Activated CD4-positive, alpha-beta memory T cell treated with anti-CD3 and anti-CD28 coated beads, Interleukin-2, amount 10 ng/mL, durations not matched to agents 7 days and 5 days (primary cell): ENCODE results near the gene UBA3. TPM values are rescaled to one million over a fixed set of nuclear protein-coding genes. Genes with fewer than 3 reads are reported as not detected.

Experiments used
- CTCF ChIA-PET: fragments of 350-600 bp; sonication (Branson Sonifier 250); formaldehyde crosslinking; loops from one replicate; lab custom pipeline; 2021; ENCODE audit warnings: antibody characterized with exemption, inconsistent platforms; lab: Charles Lee
- POLR2A ChIA-PET: fragments of 350-600 bp; sonication (Branson Sonifier 250); formaldehyde crosslinking; loops from one replicate; lab custom pipeline; 2021; ENCODE audit warnings: antibody characterized with exemption; lab: Charles Lee
- DNase-seq: peaks from one replicate; pipeline ENCODE4 v3.0.0-alpha.2; 2020
- H3K27ac Mint-ChIP-seq: one replicate; pipeline ENCODE4 v1.8.0; 2021; ENCODE audit warnings: mild to moderate bottlenecking, mixed read lengths
- H3K27me3 Mint-ChIP-seq: one replicate; pipeline ENCODE4 v1.8.0; 2021; ENCODE audit warnings: mixed read lengths
- H3K36me3 Mint-ChIP-seq: one replicate; pipeline ENCODE4 v1.8.0; 2021; ENCODE audit warnings: low read depth, mixed read lengths
- H3K4me1 Mint-ChIP-seq: one replicate; pipeline ENCODE4 v1.8.0; 2021; ENCODE audit warnings: mixed read lengths
- H3K4me3 Mint-ChIP-seq: one replicate; pipeline ENCODE4 v1.8.0; 2021; ENCODE audit warnings: mild to moderate bottlenecking, mixed read lengths
- H3K9me3 Mint-ChIP-seq: one replicate; pipeline ENCODE4 v1.8.0; 2021; ENCODE audit warnings: mixed read lengths
- total RNA-seq, 2 experiments: library from RNA; stranded (reverse); gene quantifications; one replicate each; pipeline ENCODE4 v1.2.3, GENCODE V29; 2021

UBA3 gene
- total RNA-seq, 2 experiments from 2014 or later: 93.1 to 96.9 TPM

DNA sequence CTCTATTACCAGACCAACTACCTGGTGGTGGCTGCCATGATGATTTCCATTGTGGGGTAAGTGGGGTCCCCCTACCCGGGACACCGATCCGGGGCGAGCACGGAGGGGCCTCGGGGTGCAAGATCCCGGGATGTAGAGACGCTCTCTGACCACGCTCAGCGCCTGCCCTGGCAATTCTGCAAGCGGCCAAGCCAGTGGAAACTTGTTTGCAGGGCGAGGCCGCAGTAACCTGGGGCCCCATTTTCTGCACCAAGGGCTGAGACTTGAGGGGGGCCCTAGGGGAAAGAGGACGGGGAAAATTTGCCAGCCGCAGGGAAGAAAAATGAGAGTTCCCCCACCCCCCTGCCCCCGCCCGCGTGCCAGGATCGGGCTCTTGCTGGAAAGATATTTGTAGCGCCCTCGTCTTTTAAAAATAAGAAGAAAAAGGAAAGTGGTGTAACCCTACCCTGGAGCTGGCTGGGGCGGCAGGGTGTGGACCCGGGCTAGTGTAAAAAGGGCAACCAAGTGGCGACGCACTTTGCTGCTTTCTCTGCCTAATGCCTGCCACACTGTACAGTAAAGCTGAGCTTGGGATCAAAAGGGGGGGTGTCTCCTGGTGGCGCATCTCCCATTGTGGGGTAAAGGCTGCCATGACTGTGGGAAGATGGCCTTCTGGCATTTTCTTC, 5.1 kb upstream of the UBA3 start:
- Mint-ChIP-seq H3K36me3 (peaks cover 45% of the 10 kb centered on the region), H3K27ac (peak overlapping the region; percentile 98), H3K27me3 (no peaks in the 10 kb centered on the region), H3K9me3 (no peaks in the 10 kb centered on the region), H3K4me1 (peaks cover 67% of the 10 kb centered on the region), H3K4me3 (peak overlapping the region; percentile 91)
- peak; percentile 37 for DNase-seq
- POLR2A ChIA-PET: interaction anchor here (0.8 to 18.0 kb wide), 15 partner anchors 7 to 1430 kb away, joined by 3 to 305 read pairs (median 5); partner anchors contain the start of genes EOGT and TMF1
- CTCF ChIA-PET: interaction anchor here (0.7 to 3.4 kb wide), 7 partner anchors 9 to 71 kb away, joined by 3 to 17 read pairs (median 8); partner anchors contain the start of genes EOGT and TMF1

DNA sequence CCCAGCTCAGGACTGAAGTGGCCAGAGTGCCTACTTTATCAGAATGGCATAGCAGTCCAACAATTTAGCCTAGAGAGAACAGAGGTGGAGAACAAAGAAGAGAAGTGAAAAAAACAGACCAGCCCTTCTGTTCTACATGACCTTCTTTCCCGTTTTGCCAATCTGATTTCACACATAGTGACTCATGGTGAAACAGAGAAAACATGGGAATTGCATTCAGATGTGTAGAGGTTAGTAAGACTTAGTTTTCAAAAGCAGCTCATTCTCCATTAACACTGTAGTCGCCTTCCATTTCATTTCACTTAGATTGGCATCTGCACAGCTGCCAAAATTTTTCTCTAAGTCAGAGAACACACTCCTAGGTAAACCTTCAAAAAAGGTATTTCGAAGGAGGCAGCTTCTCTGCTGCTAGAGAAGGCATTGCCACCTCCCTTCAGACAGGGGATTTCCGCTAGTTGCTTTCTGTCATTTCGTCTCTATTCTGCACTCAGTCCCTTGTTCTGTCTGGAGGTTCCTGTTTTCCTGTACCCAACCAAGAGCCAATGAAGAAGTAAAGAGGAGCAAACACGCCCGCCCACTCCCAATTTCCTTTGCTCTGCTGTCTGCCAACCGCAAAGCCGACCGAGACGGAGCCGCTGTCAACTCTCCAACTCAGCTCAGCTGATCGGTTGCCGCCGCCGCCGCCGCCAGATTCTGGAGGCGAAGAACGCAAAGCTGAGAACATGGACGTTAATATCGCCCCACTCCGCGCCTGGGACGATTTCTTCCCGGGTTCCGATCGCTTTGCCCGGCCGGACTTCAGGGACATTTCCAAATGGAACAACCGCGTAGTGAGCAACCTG, 4.4 kb upstream of the UBA3 start, which contains the start of gene ARL6IP5:
ARL6IP5 (plus strand) TSS at position 612 of the 842 bp plus-strand sequence; CDS start at position 723, 111 bp downstream.
- Mint-ChIP-seq H3K9me3 (no peaks in the 10 kb centered on the region), H3K36me3 (peaks cover 38% of the 10 kb centered on the region), H3K27me3 (no peaks in the 10 kb centered on the region), H3K4me3 (peak within 1 kb of the TSS; percentile 91), H3K4me1 (peaks cover 61% of the 10 kb centered on the region), H3K27ac (peak within 1 kb of the TSS; percentile 98)
- peak; percentile 94 for DNase-seq
- POLR2A ChIA-PET: interaction anchor here (0.8 to 18.0 kb wide), 16 partner anchors 8 to 1429 kb away, joined by 3 to 305 read pairs (median 5); partner anchors contain the start of genes EOGT and TMF1
- CTCF ChIA-PET: interaction anchor here (0.7 to 3.4 kb wide), 8 partner anchors 10 to 222 kb away, joined by 3 to 17 read pairs (median 4); partner anchors contain the start of genes EOGT and TMF1

DNA sequence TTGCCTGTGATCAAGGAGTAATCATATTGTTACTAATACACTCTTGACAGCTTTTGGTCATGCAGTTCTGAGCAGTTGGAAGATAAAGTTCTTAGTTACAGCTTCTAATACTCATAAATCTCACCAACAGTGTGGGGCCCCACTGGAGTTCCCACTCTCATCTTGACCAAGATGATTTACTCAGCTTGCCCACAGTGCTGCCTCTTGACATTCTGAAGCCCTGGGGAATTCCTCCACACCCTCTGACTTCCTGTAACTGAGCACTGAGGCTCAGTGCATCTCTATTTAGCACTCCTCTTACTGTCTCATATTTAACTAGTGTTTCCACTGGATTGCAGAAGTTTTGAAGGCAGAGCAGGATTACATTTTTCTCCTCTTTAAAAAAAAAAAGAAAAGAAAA, 2.6 kb upstream of the UBA3 start:
- Mint-ChIP-seq H3K27me3 (no peaks in the 10 kb centered on the region), H3K9me3 (no peaks in the 10 kb centered on the region), H3K4me1 (peaks cover 61% of the 10 kb centered on the region), H3K36me3 (peaks cover 30% of the 10 kb centered on the region), H3K27ac (peak overlapping the region; percentile 98), H3K4me3 (peak overlapping the region; percentile 30)
- ChIA-PET CTCF (interaction anchor here (0.9 to 1.9 kb wide), 3 partner anchors 9 to 18 kb away, joined by 3 to 11 read pairs (median 4); no protein-coding TSS in a partner anchor), POLR2A (interaction anchor here (1.8 to 18.0 kb wide), 6 partner anchors 9 to 117 kb away, joined by 5 to 305 read pairs (median 84); partner anchors contain the start of genes EOGT and TMF1)
- DNase-seq: peak; percentile 65

DNA sequence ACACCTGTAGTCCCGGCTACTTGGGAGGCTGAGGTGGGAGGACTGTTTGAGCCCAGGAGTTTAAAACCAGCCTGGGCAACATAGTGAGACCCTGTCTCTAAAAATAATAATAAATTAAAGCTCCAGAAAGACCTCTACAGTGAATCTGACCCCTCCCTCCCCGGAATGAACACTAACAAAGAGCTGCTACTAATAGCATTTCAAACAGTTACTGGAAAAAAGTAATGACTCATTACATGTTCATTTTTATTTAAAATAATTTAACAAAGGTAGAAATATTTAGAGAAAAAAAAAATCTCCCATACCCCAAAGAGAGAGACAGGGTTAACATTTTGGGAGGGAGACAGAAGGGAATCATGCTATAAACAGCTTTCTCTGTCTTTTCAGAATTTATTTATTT, 2.2 kb upstream of the UBA3 start:
- Mint-ChIP-seq H3K27me3 (no peaks in the 10 kb centered on the region), H3K4me3 (peak overlapping the region; percentile 30), H3K4me1 (peaks cover 63% of the 10 kb centered on the region), H3K36me3 (peaks cover 30% of the 10 kb centered on the region), H3K9me3 (no peaks in the 10 kb centered on the region), H3K27ac (peak overlapping the region; percentile 98)
- ChIA-PET POLR2A (interaction anchor here (1.0 to 18.0 kb wide), 7 partner anchors 10 to 118 kb away, joined by 3 to 305 read pairs (median 23); partner anchors contain the start of genes EOGT and TMF1), CTCF (interaction anchor here (0.9 to 1.9 kb wide), 3 partner anchors 9 to 18 kb away, joined by 3 to 11 read pairs (median 4); no protein-coding TSS in a partner anchor)
- no peak for DNase-seq

DNA sequence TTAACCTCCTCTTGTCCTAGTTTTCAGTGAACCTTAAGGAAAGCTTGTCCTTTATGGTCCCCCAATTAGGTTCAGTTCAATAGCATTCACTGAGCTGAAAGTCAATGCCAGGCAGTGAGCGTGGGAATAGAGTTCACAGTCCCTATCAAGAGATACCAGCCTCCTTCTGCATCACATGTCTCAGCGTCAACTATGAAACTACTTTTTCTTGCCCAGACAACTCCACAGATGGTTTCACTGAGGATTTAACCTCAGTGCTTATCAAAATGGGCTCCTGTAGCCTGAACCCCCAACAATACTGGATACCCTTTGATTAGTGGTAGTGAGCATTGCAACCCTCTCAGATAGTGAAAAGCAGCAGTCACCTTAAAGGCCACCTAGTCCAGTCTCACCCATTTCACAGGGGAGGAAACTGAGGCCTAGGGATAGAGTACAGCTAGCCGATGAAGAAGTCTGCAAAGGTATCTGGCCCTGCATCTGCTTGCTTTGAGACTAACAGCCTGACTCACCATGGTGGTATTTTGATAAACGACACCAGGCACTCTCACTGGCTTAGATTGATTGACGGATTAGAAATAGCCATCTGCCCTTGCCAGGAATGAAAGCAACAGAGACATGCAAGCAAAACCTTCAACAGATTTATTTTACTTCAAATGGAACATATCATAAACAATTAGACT, 1.6 kb upstream of the UBA3 start:
- peaks cover 67% of the 10 kb centered on the region for H3K4me1 Mint-ChIP-seq
- peaks cover 30% of the 10 kb centered on the region for H3K36me3 Mint-ChIP-seq
- H3K27me3 Mint-ChIP-seq: no peaks in the 10 kb centered on the region
- peak overlapping the region; percentile 98 for H3K27ac Mint-ChIP-seq
- ChIA-PET CTCF (interaction anchor here (0.9 to 1.9 kb wide), 3 partner anchors 10 to 17 kb away, joined by 3 to 11 read pairs (median 4); no protein-coding TSS in a partner anchor), POLR2A (interaction anchor here (1.0 to 18.0 kb wide), 8 partner anchors 10 to 125 kb away, joined by 3 to 305 read pairs (median 17); partner anchors contain the start of genes EOGT and TMF1)
- no peaks in the 10 kb centered on the region for H3K9me3 Mint-ChIP-seq
- peak overlapping the region; percentile 47 for H3K4me3 Mint-ChIP-seq
- no peak for DNase-seq

DNA sequence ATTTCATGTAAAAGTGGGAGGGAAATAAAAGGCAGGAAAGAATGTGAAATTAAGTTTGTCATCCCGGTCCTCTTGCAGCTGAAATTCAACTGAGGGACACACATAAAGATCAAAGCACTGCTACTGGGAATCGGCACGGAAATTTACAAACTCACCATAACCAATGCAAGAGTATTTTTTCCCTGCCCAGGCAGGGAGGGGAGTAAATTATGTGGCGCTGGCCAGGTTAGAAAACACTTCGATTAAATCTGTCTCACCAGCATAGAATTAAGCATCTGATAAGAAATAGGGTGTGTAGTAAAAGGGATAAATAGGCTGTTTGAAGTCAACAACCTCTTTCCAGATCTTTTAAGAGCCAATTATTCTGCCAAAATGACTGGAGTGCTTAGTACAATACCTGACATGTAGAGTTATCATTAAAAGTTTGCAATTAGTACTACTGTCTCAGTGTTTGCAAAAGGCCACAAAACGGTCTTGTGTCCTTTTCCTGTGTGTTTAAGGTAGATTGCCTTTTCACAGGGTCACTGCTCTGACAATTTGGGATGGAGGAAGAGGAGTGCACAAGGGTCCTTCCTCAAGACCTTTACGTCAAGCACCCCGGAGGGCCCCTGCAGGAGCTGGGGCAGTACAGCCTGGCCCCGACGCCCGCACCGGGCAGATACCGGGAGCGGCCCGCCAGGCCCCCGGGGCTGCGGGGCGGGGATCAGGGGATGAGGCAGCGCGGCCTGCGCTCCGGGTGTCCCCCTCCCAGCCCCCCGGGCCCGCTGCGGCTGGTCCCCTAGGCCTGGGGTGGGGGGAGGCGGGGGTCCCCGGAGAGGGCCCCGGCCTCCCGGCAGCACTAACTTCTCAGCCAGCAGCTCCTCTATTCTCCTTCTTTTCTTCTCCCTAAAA, 651 bp downstream of the UBA3 start:
- peaks cover 20% of the 10 kb centered on the region for H3K36me3 Mint-ChIP-seq
- peak overlapping the region; percentile 90 for H3K4me3 Mint-ChIP-seq
- H3K27me3 Mint-ChIP-seq: no peaks in the 10 kb centered on the region
- H3K4me1 Mint-ChIP-seq: peaks cover 66% of the 10 kb centered on the region
- POLR2A ChIA-PET: interaction anchor here (0.7 to 18.0 kb wide), 9 partner anchors 10 to 74 kb away, joined by 3 to 293 read pairs (median 7); partner anchors contain the start of genes EOGT and TMF1
- no peak for DNase-seq
- H3K27ac Mint-ChIP-seq: peak overlapping the region; percentile 74
- CTCF ChIA-PET: interaction anchor here (0.6 to 2.2 kb wide), 2 partner anchors 22 to 28 kb away, joined by 3 to 7 read pairs; partner anchors contain the start of gene TMF1
- no peaks in the 10 kb centered on the region for H3K9me3 Mint-ChIP-seq

DNA sequence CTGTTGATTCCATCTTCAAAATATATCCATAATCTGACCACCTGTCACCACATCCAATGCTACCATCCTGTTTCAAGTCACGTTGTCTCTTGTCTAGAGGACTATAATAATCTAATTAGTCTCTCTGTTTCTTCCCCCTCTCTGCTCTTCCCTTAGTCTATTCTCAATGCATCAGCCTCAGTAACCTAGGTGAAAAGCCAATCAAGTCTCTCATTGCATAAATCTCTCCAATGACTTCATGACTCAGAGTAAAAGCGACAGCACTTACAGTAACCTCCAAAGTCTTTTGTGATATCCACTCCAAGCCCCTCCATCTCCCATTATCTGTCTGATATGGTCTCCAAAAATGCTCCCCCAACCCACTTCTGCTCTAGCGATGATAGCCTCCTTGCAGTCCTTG, 7.2 kb downstream of the UBA3 start:
- no peak for DNase-seq
- ChIA-PET POLR2A (no interaction called here), CTCF (no interaction called here)
- Mint-ChIP-seq H3K27me3 (no peaks in the 10 kb centered on the region), H3K4me3 (no peak overlapping the region), H3K36me3 (peaks cover 49% of the 10 kb centered on the region), H3K9me3 (no peaks in the 10 kb centered on the region), H3K27ac (peak overlapping the region; percentile 1), H3K4me1 (peaks cover 43% of the 10 kb centered on the region)

DNA sequence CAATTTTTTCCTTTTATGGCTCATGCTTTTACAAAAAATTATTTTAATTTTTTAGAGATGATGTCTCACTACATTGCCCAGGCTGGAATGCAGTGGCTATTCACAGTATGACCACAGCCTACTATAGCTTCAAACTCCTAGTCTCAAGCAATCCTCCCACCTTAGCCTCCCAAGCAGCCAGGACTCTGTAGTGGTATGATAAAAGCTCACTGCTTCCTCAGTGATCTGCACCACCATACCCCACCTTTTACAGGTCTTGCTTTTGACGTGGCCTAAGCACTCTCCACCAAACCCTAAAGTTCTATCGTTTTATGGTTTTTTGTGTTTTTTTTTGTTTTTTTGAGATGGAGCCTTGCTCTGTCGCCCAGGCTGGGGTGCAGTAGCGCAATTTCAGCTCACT, 14.0 kb downstream of the UBA3 start:
- Mint-ChIP-seq H3K4me1 (peaks cover 54% of the 10 kb centered on the region), H3K27me3 (no peaks in the 10 kb centered on the region), H3K4me3 (no peak overlapping the region), H3K36me3 (peaks cover 49% of the 10 kb centered on the region), H3K9me3 (peaks cover 3% of the 10 kb centered on the region), H3K27ac (peak overlapping the region; percentile 70)
- POLR2A ChIA-PET: interaction anchor here (5.0 to 11.3 kb wide), 3 partner anchors 11 to 22 kb away, joined by 55 to 305 read pairs (median 72); partner anchors contain the start of genes ARL6IP5, TMF1 and UBA3
- CTCF ChIA-PET: interaction anchor here (0.8 to 1.1 kb wide), 2 partner anchors 9 to 14 kb away, joined by 3 read pairs; partner anchors contain the start of gene TMF1
- no peak for DNase-seq

DNA sequence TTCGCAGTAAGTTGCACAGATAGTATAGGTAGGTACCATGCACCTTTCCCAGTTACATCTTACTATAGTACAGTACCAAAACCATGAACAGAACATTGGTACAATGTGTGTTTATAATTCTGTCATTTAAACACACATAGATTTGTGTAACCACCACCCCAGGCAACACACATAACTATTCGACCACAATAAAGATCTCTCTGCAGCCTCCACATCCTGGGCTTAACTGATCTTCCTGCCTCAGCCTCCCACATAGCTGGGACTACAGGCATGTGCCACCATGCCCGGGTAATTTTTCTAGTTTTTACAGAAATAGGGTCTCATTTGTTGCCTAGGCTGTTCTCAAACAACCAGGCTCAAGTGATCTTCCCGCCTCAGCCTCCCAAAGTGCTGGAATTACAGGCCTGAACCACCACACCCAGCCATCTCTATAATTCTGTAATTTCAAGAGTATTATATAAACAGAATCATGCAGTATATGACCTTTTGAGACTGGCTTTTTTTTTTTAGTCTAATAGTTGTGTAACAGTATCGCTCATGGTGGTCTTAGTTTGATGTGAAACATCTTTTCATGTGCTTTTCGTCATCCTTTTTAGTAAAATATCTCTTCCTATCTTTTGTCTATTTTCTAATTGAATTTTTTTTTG, 14.7 kb downstream of the UBA3 start:
- Mint-ChIP-seq H3K9me3 (peaks cover 8% of the 10 kb centered on the region), H3K27me3 (no peaks in the 10 kb centered on the region), H3K4me1 (peaks cover 53% of the 10 kb centered on the region), H3K36me3 (peaks cover 49% of the 10 kb centered on the region), H3K4me3 (no peak overlapping the region), H3K27ac (peak overlapping the region; percentile 70)
- CTCF ChIA-PET: interaction anchor here (0.8 to 2.3 kb wide), 4 partner anchors 10 to 20 kb away, joined by 3 to 17 read pairs (median 10); partner anchors contain the start of genes ARL6IP5 and TMF1
- peak; percentile 42 for DNase-seq
- POLR2A ChIA-PET: interaction anchor here (1.0 to 11.3 kb wide), 6 partner anchors 12 to 56 kb away, joined by 3 to 305 read pairs (median 30); partner anchors contain the start of genes ARL6IP5, TMF1 and UBA3

DNA sequence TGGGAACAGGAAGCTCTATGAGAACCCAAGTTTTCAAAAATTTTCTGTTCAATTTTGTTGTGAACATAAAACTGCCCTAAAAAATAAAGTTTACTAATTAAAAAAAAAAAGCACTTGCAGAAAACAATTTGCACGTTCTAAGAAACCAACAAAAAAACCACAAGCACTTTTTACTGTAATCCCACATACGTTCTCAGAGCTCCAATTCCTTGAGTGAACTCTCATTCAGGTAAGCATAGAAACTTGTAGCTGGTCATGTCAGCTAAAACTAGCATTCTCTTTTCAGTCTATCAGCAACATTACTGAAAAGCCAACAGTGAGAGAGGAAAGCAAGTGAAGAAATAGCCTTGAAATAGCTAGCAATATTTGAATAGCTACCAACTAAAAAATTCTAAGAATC, 16.5 kb downstream of the UBA3 start:
- peak overlapping the region; percentile 70 for H3K27ac Mint-ChIP-seq
- ChIA-PET CTCF (interaction anchor here (0.9 to 2.3 kb wide), 9 partner anchors 12 to 243 kb away, joined by 3 to 17 read pairs (median 4); partner anchors contain the start of genes ARL6IP5, EOGT and TMF1), POLR2A (interaction anchor here (0.8 to 11.3 kb wide), 7 partner anchors 11 to 136 kb away, joined by 3 to 305 read pairs (median 7); partner anchors contain the start of genes ARL6IP5, EOGT, TMF1 and UBA3)
- no peak for DNase-seq
- H3K27me3 Mint-ChIP-seq: no peaks in the 10 kb centered on the region
- H3K4me3 Mint-ChIP-seq: peak overlapping the region; percentile 40
- peaks cover 60% of the 10 kb centered on the region for H3K36me3 Mint-ChIP-seq
- peaks cover 63% of the 10 kb centered on the region for H3K4me1 Mint-ChIP-seq
- peaks cover 8% of the 10 kb centered on the region for H3K9me3 Mint-ChIP-seq
